ENCODE measurements around the gene MNDA.

The MNDA gene

GRCh38 chr1:158818975-158819431, 12.1 kb upstream of the MNDA start:
- Histone ChIP-seq H3K27ac (peak overlapping the region; percentile 97), H3K4me3 (ENCODE audit: low read depth in 1 of 2, low read length in 1 of 2) (peak overlapping the region; percentile 38 to 52), H3K9me3 (no peaks in the 10 kb centered on the region), H3K27me3 (no peaks in the 10 kb centered on the region), H3K36me3 (no peaks in the 10 kb centered on the region), H3K4me1 (ENCODE audit: control insufficient read depth in 1 of 2, insufficient read depth in 1 of 2, low read depth in 1 of 2, low read length in 1 of 2) (peaks cover 73 to 79% of the 10 kb centered on the region in 2 experiments)
- no peak for TF ChIP-seq CTCF (IDR thresholded peaks at IDR 0.05)

GRCh38 chr1:158819461-158820443, 11.4 kb upstream of the MNDA start:
- no peaks in the 10 kb centered on the region for H3K27me3 ChIP-seq
- H3K9me3 ChIP-seq: no peaks in the 10 kb centered on the region
- peaks cover 66 to 71% of the 10 kb centered on the region in 2 experiments for H3K4me1 ChIP-seq (ENCODE audit: control insufficient read depth in 1 of 2, insufficient read depth in 1 of 2, low read depth in 1 of 2, low read length in 1 of 2)
- H3K36me3 ChIP-seq: no peaks in the 10 kb centered on the region
- peak overlapping the region; percentile 38 to 52 for H3K4me3 ChIP-seq (ENCODE audit: low read depth in 1 of 2, low read length in 1 of 2)
- peak overlapping the region; percentile 97 for H3K27ac ChIP-seq
- no peak for TF ChIP-seq CTCF (IDR thresholded peaks at IDR 0.05)

- H3K36me3 ChIP-seq: no peaks in the 10 kb centered on the region
- H3K27ac ChIP-seq: peak overlapping the region; percentile 97
Measured at GRCh38 chr1:158821723-158822122, 9.4 kb upstream of the MNDA start.

GRCh38 chr1:158830074-158830677, 975 bp upstream of the MNDA start:
- peak overlapping the region; percentile 92 for H3K27ac ChIP-seq
- no peaks in the 10 kb centered on the region for H3K27me3 ChIP-seq
- peak overlapping the region; percentile 75 to 86 for H3K4me3 ChIP-seq (ENCODE audit: low read depth in 1 of 2, low read length in 1 of 2)
- TF ChIP-seq CTCF (IDR thresholded peaks at IDR 0.05): no peak
- H3K36me3 ChIP-seq: peaks cover 11% of the 10 kb centered on the region
- H3K4me1 ChIP-seq (ENCODE audit: control insufficient read depth in 1 of 2, insufficient read depth in 1 of 2, low read depth in 1 of 2, low read length in 1 of 2): peaks cover 40 to 45% of the 10 kb centered on the region in 2 experiments
- no peaks in the 10 kb centered on the region for H3K9me3 ChIP-seq

More at GRCh38 chr1:158821723-158822122, 9.4 kb upstream of the MNDA start:
- H3K4me3 ChIP-seq (ENCODE audit: low read depth in 1 of 2, low read length in 1 of 2): no peak overlapping the region
- no peaks in the 10 kb centered on the region for H3K9me3 ChIP-seq
- H3K4me1 ChIP-seq (ENCODE audit: control insufficient read depth in 1 of 2, insufficient read depth in 1 of 2, low read depth in 1 of 2, low read length in 1 of 2): peaks cover 46 to 51% of the 10 kb centered on the region in 2 experiments
- no peak for TF ChIP-seq CTCF (IDR thresholded peaks at IDR 0.05)
- H3K27me3 ChIP-seq: no peaks in the 10 kb centered on the region

- Histone ChIP-seq H3K9me3 (no peaks in the 10 kb centered on the region), H3K27ac (peak overlapping the region; percentile 92), H3K27me3 (no peaks in the 10 kb centered on the region), H3K4me1 (ENCODE audit: control insufficient read depth in 1 of 2, insufficient read depth in 1 of 2, low read depth in 1 of 2, low read length in 1 of 2) (peaks cover 27 to 62% of the 10 kb centered on the region in 2 experiments), H3K36me3 (peaks cover 30% of the 10 kb centered on the region), H3K4me3 (ENCODE audit: low read depth in 1 of 2, low read length in 1 of 2) (peak overlapping the region; percentile 75 to 86)
- TF ChIP-seq CTCF (IDR thresholded peaks at IDR 0.05): no peak
Measured at GRCh38 chr1:158833264-158833663, 2.1 kb downstream of the MNDA start.

All from neutrophil (primary cell).